ENCODE measurements around the gene BTBD7. TPM values are rescaled to one million over a fixed set of nuclear protein-coding genes. Genes with fewer than 3 reads are reported as not detected.

The BTBD7 gene
- total and polyA plus RNA-seq, 9 donors, result 10.9 to 42.2 (median 32.7) TPM

DNA sequence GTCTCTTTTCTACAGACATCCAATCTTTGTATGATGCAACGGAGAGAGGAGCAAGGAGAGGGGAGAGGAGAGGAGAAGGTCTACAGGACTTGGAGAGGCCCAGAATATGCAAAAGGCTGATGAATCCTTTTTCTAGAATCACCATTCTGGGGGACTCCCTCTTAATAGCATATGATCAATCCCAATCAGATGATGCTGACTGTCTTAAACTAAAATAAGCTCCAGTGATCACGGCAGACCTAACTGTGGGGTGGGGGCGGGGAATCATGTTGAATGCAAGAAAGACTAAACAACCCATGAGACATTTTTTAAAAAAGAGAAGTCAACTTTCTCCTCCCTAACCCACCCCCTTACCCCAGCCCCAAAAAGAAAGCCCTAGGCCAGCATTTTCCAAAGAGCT, 33.4 kb downstream of the BTBD7 start:
- Histone ChIP-seq H3K9me3 (no peaks in the 10 kb centered on the region), H3K27me3 (no peaks in the 10 kb centered on the region), H3K4me1 (ENCODE audit: insufficient read depth) (peaks cover 6% of the 10 kb centered on the region), H3K36me3 (no peaks in the 10 kb centered on the region), H3K4me3 (no peak overlapping the region), H3K27ac (no peak overlapping the region)
- no peak for DNase-seq
- 82 to 89% (median 88%) methylated on average over 3 of the region's 3 CpGs for WGBS, 3 donors
- intact Hi-C loops (cut with DNase I), result no loop called here
- TF ChIP-seq POLR2A (IDR thresholded peaks at IDR 0.05) (no peak), CTCF (IDR thresholded peaks at IDR 0.05) (no peak), EP300 (IDR thresholded peaks at IDR 0.05) (no peak)

DNA sequence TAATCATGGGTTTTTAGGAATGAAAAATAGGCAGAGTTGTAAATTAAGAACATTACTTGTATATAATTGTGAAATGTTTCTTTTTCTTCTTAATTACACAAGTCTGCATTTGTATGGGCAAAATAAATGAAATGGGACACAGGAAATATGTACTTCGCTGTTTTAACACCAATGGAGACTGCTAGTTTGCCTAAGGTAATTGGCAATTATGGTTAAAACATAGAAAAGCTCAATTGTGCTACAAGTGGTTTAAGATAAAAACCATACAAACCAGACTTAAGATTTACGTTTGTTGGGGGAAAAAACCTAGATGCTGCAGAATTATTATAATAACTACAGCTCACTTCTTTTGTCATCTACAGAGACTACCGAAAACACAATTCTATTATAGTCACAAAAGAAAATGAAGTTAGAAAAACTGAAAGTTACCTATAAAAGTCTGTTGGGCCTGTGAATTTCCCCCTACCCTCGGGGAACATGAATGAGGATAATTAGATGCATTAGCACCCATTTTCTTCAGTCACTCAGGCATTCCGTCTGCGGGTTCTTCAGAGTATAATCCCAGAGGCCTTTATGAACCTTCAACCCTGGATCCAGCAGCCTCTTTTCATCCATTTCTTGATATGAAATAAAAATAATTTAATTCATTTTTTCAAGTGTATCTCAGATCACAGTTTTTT, 37.2 kb downstream of the BTBD7 start:
- DNase-seq, result no peak
- Histone ChIP-seq H3K4me1 (ENCODE audit: insufficient read depth) (no peaks in the 10 kb centered on the region), H3K4me3 (no peak overlapping the region), H3K36me3 (no peaks in the 10 kb centered on the region), H3K27me3 (no peaks in the 10 kb centered on the region), H3K27ac (no peak overlapping the region), H3K9me3 (no peaks in the 10 kb centered on the region)
- WGBS, 3 donors, result 90 to 94% (median 91%) methylated on average over 6 of the region's 6 CpGs
- intact Hi-C loops (cut with DNase I), result no loop called here
- TF ChIP-seq EP300 (IDR thresholded peaks at IDR 0.05), result no peak
- TF ChIP-seq CTCF (IDR thresholded peaks at IDR 0.05), result no peak
- no peak for TF ChIP-seq POLR2A (IDR thresholded peaks at IDR 0.05)

GRCh38 chr14:93286212-93286890, 46.5 kb downstream of the BTBD7 start:
- 90 to 94% (median 94%) methylated on average over 4 of the region's 4 CpGs for WGBS, 3 donors
- Histone ChIP-seq H3K27me3 (no peaks in the 10 kb centered on the region), H3K4me3 (no peak overlapping the region), H3K27ac (no peak overlapping the region), H3K9me3 (no peaks in the 10 kb centered on the region), H3K4me1 (ENCODE audit: insufficient read depth) (no peaks in the 10 kb centered on the region), H3K36me3 (no peaks in the 10 kb centered on the region)
- no peak for DNase-seq
- intact Hi-C loops (cut with DNase I), result no loop called here
- TF ChIP-seq CTCF (IDR thresholded peaks at IDR 0.05), result no peak

- Histone ChIP-seq H3K4me3 (no peak overlapping the region), H3K27me3 (no peaks in the 10 kb centered on the region), H3K9me3 (no peaks in the 10 kb centered on the region), H3K4me1 (ENCODE audit: insufficient read depth) (peaks cover 3% of the 10 kb centered on the region), H3K27ac (no peak overlapping the region), H3K36me3 (no peaks in the 10 kb centered on the region)
- no peak for TF ChIP-seq CTCF (IDR thresholded peaks at IDR 0.05)
- no peak for TF ChIP-seq EP300 (IDR thresholded peaks at IDR 0.05)
- TF ChIP-seq POLR2A (IDR thresholded peaks at IDR 0.05), result no peak
- 42 to 51% (median 48%) methylated on average over 2 of the region's 2 CpGs for WGBS, 3 donors
- intact Hi-C loops (cut with DNase I), result no loop called here
- no peak for DNase-seq
These were observed 47.8 kb downstream of the BTBD7 start for GRCh38 chr14:93285044-93285443.

Measured in ovary (tissue), 9 donors.